GM12891 (cell line): ENCODE measurements around the gene MRPL28.

Experiments
- POLR2A ChIP-seq: IDR thresholded peaks from 2 replicates; pipeline ENCODE4 v1.6.1; 2011; ENCODE audit warnings: low read depth, low read length, control low read depth
- POLR2AphosphoS5 ChIP-seq: IDR thresholded peaks from 2 replicates; pipeline ENCODE4 v1.6.1; 2011; ENCODE audit warnings: low read depth, low read length, control low read depth
- SPI1 ChIP-seq: IDR thresholded peaks from 2 replicates; pipeline ENCODE4 v1.6.1; 2011; ENCODE audit warnings: low read depth, low read length, control low read depth
- TAF1 ChIP-seq: IDR thresholded peaks from 2 replicates; pipeline ENCODE4 v1.6.1; 2011; ENCODE audit warnings: low read depth, low read length, control low read depth

GRCh38 chr16:383326-384051 lies 13.2 kb upstream of the MRPL28 start:
- TF ChIP-seq TAF1 (no peak), POLR2AphosphoS5 (0 out of 2 replicates have a peak, but pooled peaks have one; percentile 19), POLR2A (no peak), SPI1 (no peak)
